SU-DHL-6 (cell line): Measurements from ENCODE around the gene PNMA8A.

Source experiments
- H2AFZ ChIP-seq: fragments of 200-600 bp; sonication (generic); 2 replicates; pipeline ENCODE4 v1.6.1; 2014; ENCODE audit warnings: low read depth, mild to moderate bottlenecking, moderate library complexity, mixed read lengths, antibody characterized with exemption, low read length; ENCODE audit not compliant: severe bottlenecking
- H3F3A ChIP-seq: fragments of 200-600 bp; shearing (Covaris generic); 2 replicates; pipeline ENCODE4 v1.6.0; 2016; ENCODE audit warnings: antibody characterized with exemption, mild to moderate bottlenecking; ENCODE audit not compliant: insufficient read depth
- H3K27ac ChIP-seq: fragments of 200-600 bp; sonication (generic); 2 replicates; pipeline ENCODE4 v1.5.1; 2016; ENCODE audit warnings: low read depth, mild to moderate bottlenecking, low read length, moderate library complexity, mixed read lengths
- H3K27me3 ChIP-seq: fragments of 200-600 bp; sonication (generic), shearing (Covaris generic); 2 replicates; pipeline ENCODE4 v1.6.0; 2014; ENCODE audit warnings: mild to moderate bottlenecking, low read length
- H3K36me3 ChIP-seq: fragments of 200-600 bp; sonication (generic); 2 replicates; pipeline ENCODE4 v1.6.1; 2014; ENCODE audit warnings: mild to moderate bottlenecking, low read length, mixed read lengths
- H3K4me2 ChIP-seq: fragments of 300-600, 200-600 bp; shearing (Covaris generic), sonication (generic); 2 replicates; pipeline ENCODE4 v1.6.0; 2014; ENCODE audit warnings: low read length, low read depth, mild to moderate bottlenecking; ENCODE audit not compliant: poor library complexity, severe bottlenecking
- H3K4me3 ChIP-seq: fragments of 200-600 bp; sonication (generic); 2 replicates; pipeline ENCODE4 v1.5.1; 2014; ENCODE audit warnings: antibody characterized with exemption, low read length, mild to moderate bottlenecking, mixed read lengths; ENCODE audit not compliant: insufficient read depth, poor library complexity, severe bottlenecking
- H3K79me2 ChIP-seq: fragments of 200-600 bp; sonication (generic); 2 replicates; pipeline ENCODE4 v1.6.1; 2014; ENCODE audit warnings: mild to moderate bottlenecking, low read length, moderate library complexity; ENCODE audit not compliant: insufficient read depth
- H3K9ac ChIP-seq: fragments of 200-600 bp; sonication (generic); 2 replicates; pipeline ENCODE4 v1.7.0; 2014; ENCODE audit warnings: mild to moderate bottlenecking, low read length
- H3K9me2 ChIP-seq: fragments of 200-600 bp; sonication (generic); replicated peaks from 2 replicates; pipeline ENCODE4 v1.6.1; 2014; ENCODE audit warnings: low read length; ENCODE audit not compliant: insufficient read depth
- H3K9me3 ChIP-seq: fragments of 200-600 bp; sonication (generic); 2 replicates; pipeline ENCODE4 v1.6.1; 2014; ENCODE audit warnings: low read length, mixed read lengths; ENCODE audit not compliant: insufficient read depth
- H4K20me1 ChIP-seq: fragments of 200-600 bp; sonication (generic); 2 replicates; pipeline ENCODE4 v1.6.1; 2014; ENCODE audit warnings: low read depth, mild to moderate bottlenecking, antibody characterized with exemption, low read length, moderate library complexity, mixed read lengths
- CTCF ChIP-seq: fragments of 200-600 bp; sonication (generic); IDR thresholded peaks from one replicate; pipeline ENCODE4 v1.5.1; 2017; ENCODE audit warnings: antibody characterized with exemption, mild to moderate bottlenecking, low read length, moderate library complexity; ENCODE audit not compliant: insufficient read depth, poor library complexity, severe bottlenecking
- EZH2phosphoT487 ChIP-seq: fragments of 200-600 bp; sonication (generic), shearing (Covaris generic); conservative IDR thresholded peaks from 2 replicates; pipeline ENCODE4 v1.6.1; 2018; ENCODE audit warnings: mild to moderate bottlenecking, antibody characterized with exemption, low read length, moderate library complexity, mixed read lengths

The PNMA8A gene

GRCh38 chr19:46489445-46490272 lies 18.3 kb upstream of the PNMA8A start:
- TF ChIP-seq EZH2phosphoT487: no peak
- TF ChIP-seq CTCF: no peak
- no peaks in the 10 kb centered on the region for H4K20me1 ChIP-seq
- H2AFZ ChIP-seq: no peak overlapping the region
- H3K9ac ChIP-seq: no peak overlapping the region
- H3K9me2 ChIP-seq: no peaks in the 10 kb centered on the region
- H3K27ac ChIP-seq: no peak overlapping the region
- no peaks in the 10 kb centered on the region for H3K27me3 ChIP-seq
- H3K79me2 ChIP-seq: no peaks in the 10 kb centered on the region
- no peaks in the 10 kb centered on the region for H3K36me3 ChIP-seq
- no peak overlapping the region for H3K4me3 ChIP-seq
- peaks cover 10% of the 10 kb centered on the region for H3F3A ChIP-seq
- no peaks in the 10 kb centered on the region for H3K9me3 ChIP-seq
- H3K4me2 ChIP-seq: no peak overlapping the region

DNA sequence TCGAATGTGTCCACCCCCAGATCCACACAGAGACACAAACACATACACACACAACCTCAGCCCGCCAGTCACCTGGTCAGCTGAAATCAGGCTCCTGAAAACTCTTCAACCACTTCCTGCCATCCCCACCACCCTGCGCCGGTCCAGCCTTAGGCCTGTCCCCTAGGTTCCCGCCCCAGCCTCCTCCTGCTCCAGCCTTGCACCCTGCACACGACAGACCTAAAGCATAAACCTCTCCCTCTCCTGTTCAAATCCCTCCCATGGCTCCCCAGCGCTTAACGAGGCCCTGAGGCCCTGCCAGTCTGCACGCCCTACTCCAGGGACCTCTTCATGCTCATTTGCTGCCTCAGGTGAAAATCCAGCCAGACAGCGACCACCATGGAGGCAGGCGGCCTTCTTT lies 17.2 kb upstream of the PNMA8A start:
- Histone ChIP-seq H3K9me2 (no peaks in the 10 kb centered on the region), H4K20me1 (no peaks in the 10 kb centered on the region), H3K27ac (no peak overlapping the region), H3K4me3 (no peak overlapping the region), H3K79me2 (no peaks in the 10 kb centered on the region), H2AFZ (no peak overlapping the region), H3K36me3 (no peaks in the 10 kb centered on the region), H3F3A (peaks cover 13% of the 10 kb centered on the region), H3K9me3 (no peaks in the 10 kb centered on the region), H3K9ac (no peak overlapping the region), H3K4me2 (no peak overlapping the region), H3K27me3 (no peaks in the 10 kb centered on the region)
- no peak for TF ChIP-seq EZH2phosphoT487
- TF ChIP-seq CTCF: no peak

- no peaks in the 10 kb centered on the region for H3K36me3 ChIP-seq
- H3K4me2 ChIP-seq: peak overlapping the region; percentile 52
- H2AFZ ChIP-seq: peak overlapping the region; percentile 61
- H3K79me2 ChIP-seq: no peaks in the 10 kb centered on the region
- no peaks in the 10 kb centered on the region for H3K9me3 ChIP-seq
- H3K9me2 ChIP-seq: no peaks in the 10 kb centered on the region
- peak overlapping the region; percentile 81 for H3K27ac ChIP-seq
- TF ChIP-seq EZH2phosphoT487 (no peak), CTCF (peak; percentile 79)
- peaks cover 18% of the 10 kb centered on the region for H3F3A ChIP-seq
- peak overlapping the region; percentile 22 for H3K4me3 ChIP-seq
- no peaks in the 10 kb centered on the region for H3K27me3 ChIP-seq
- H4K20me1 ChIP-seq: no peaks in the 10 kb centered on the region
- peak overlapping the region; percentile 51 for H3K9ac ChIP-seq
Observed at GRCh38 chr19:46487802-46488445, 16.6 kb upstream of the PNMA8A start.
